Panc1 (cell line): ENCODE measurements around the gene SLC4A7. TPM values are rescaled to one million over a fixed set of nuclear protein-coding genes. Genes with fewer than 3 reads are reported as not detected.

Experiments used
- ATAC-seq: fragments of 200-7000 bp; cut with Tn5 transposase; 2 replicates; pipeline ENCODE4 v1.9.1; 2020; ENCODE audit warnings: mild to moderate bottlenecking, moderate library complexity
- BruUV-seq: library from RNA; stranded (reverse); fragments of 400-500 nt; replicated peaks from 2 replicates; lab custom pipeline; 2021; lab: Mats Ljungman, UMichigan
- CTCF ChIA-PET: fragments of 300-600 bp; sonication (Branson Sonifier 250); formaldehyde crosslinking; loops from one replicate; lab custom pipeline; 2022; ENCODE audit warnings: antibody characterized with exemption; lab: Charles Lee
- POLR2A ChIA-PET: fragments of 300-600 bp; sonication (Branson Sonifier 250); formaldehyde crosslinking; loops from one replicate; lab custom pipeline; 2022; ENCODE audit warnings: antibody characterized with exemption; lab: Charles Lee
- DNase-seq: peaks from one replicate; pipeline ENCODE4 v3.0.0-alpha.2; 2010; ENCODE audit warnings: low read depth, low spot score
- H3K27ac ChIP-seq: 2 replicates; pipeline ENCODE4 v1.5.1; 2011; ENCODE audit warnings: mild to moderate bottlenecking, low read length, inconsistent platforms
- H3K27me3 ChIP-seq: fragments of 200-500 bp; sonication (Bioruptor generic); 2 replicates; pipeline ENCODE4 v1.6.0; 2014; ENCODE audit warnings: low read length, inconsistent platforms; ENCODE audit not compliant: control insufficient read depth, insufficient read depth
- H3K36me3 ChIP-seq: fragments of 200-500 bp; sonication (Bioruptor generic); 2 replicates; pipeline ENCODE4 v1.5.1; 2014; ENCODE audit warnings: inconsistent platforms, mild to moderate bottlenecking, low read length, moderate library complexity; ENCODE audit not compliant: control insufficient read depth, insufficient read depth
- H3K4me1 ChIP-seq: 2 replicates; pipeline ENCODE4 v1.5.1; 2011; ENCODE audit warnings: inconsistent platforms, mild to moderate bottlenecking, low read length, moderate library complexity; ENCODE audit not compliant: control insufficient read depth, insufficient read depth
- H3K4me3 ChIP-seq, 2 experiments: 2 replicates each; pipeline ENCODE4 v1.5.1; 2011 to 2012; ENCODE audit warnings: low read depth in 2 of 2, low read length in 2 of 2, mild to moderate bottlenecking in 2 of 2, inconsistent platforms in 1 of 2, moderate library complexity in 1 of 2
- H3K9me3 ChIP-seq: fragments of 200-500 bp; sonication (Bioruptor generic); 2 replicates; pipeline ENCODE4 v1.5.1; 2014; ENCODE audit warnings: low read depth, mild to moderate bottlenecking, inconsistent platforms, low read length, moderate library complexity; ENCODE audit not compliant: control insufficient read depth, insufficient read depth
- POLR2AphosphoS5 ChIP-seq: IDR thresholded peaks from 2 replicates; pipeline ENCODE4 v1.6.1; 2012; ENCODE audit warnings: mild to moderate bottlenecking, low read depth, low read length, moderate library complexity
- SIN3A ChIP-seq: IDR thresholded peaks from 2 replicates; pipeline ENCODE4 v1.6.1; 2012; ENCODE audit warnings: low read depth, mild to moderate bottlenecking, low read length, moderate library complexity, borderline replicate concordance; ENCODE audit not compliant: insufficient read depth
- TCF7L2 ChIP-seq: IDR thresholded peaks from 2 replicates; pipeline ENCODE4 v1.6.1; 2011; ENCODE audit warnings: mild to moderate bottlenecking, low read depth, low read length, inconsistent platforms
- in situ Hi-C: cut with HindIII; loops from 2 replicates; pipeline ENCODE4 v1.10.0; 2016; ENCODE audit warnings: low sequenced_read_pairs, low pct_unique_long_range_greater_than_20kb
- intact Hi-C: fragments of 100-400 bp; cut with micrococcal nuclease; formaldehyde crosslinking; loops from one replicate; pipeline ENCODE4 v1.10.0; 2022; ENCODE audit not compliant: unreplicated experiment
- total RNA-seq: library from RNA; stranded (reverse); gene quantifications from one replicate; pipeline ENCODE4 v1.2.1, GENCODE V29; 2021; ENCODE audit not compliant: unreplicated experiment
- TF ChIP-seq, protein P1 (sequence below), 2 experiments: IDR thresholded peaks; 2 replicates each; pipeline ENCODE4 v1.6.1; 2011 to 2012; ENCODE audit warnings: low read depth in 2 of 2, control low read depth in 1 of 2, low read length in 1 of 2, mild to moderate bottlenecking in 1 of 2, moderate library complexity in 1 of 2; ENCODE audit not compliant: insufficient read depth in 1 of 2
- TF ChIP-seq, protein P2 (sequence below): fragments of 450-650 bp; IDR thresholded peaks from 2 replicates; pipeline ENCODE4 v1.5.1; 2017; ENCODE audit warnings: mild to moderate bottlenecking

The SLC4A7 gene
- total RNA-seq, 1 experiment from 2014 or later, result 99.4 TPM

DNA sequence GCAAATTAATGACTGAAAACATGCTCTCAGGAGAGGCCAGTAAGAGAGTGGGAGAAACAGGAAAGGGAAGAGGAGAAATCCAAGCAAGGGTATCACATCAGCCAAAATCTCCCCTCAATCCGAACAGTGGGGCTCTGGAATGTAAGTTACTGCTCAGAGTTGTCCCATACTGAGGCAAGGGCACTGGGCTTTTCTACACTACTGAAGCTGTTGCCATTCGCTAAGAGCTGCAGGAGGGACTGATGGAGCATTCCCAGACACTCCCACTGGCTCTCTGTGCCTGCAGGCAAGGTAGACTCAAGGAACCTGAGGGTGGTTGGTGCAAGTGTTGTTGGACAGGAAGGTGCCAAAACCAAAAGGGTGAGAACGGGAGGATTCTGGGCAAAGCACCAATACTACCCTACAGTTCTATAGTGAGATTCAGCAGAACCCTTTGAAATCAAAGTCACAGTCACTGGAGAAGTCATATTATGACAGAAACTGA, 161.1 kb downstream of the SLC4A7 start:
- intact Hi-C loops, result no loop called here
- Histone ChIP-seq H3K9me3 (no peaks in the 10 kb centered on the region), H3K27ac (no peak overlapping the region), H3K27me3 (no peaks in the 10 kb centered on the region), H3K4me1 (no peaks in the 10 kb centered on the region; the same call in 1 of the 2 replicates), H3K4me3 (no peak overlapping the region), H3K36me3 (no peaks in the 10 kb centered on the region)
- TF ChIP-seq TCF7L2 (no peak), POLR2AphosphoS5 (no peak), SIN3A (no peak)
- TF ChIP-seq, protein P1, sequence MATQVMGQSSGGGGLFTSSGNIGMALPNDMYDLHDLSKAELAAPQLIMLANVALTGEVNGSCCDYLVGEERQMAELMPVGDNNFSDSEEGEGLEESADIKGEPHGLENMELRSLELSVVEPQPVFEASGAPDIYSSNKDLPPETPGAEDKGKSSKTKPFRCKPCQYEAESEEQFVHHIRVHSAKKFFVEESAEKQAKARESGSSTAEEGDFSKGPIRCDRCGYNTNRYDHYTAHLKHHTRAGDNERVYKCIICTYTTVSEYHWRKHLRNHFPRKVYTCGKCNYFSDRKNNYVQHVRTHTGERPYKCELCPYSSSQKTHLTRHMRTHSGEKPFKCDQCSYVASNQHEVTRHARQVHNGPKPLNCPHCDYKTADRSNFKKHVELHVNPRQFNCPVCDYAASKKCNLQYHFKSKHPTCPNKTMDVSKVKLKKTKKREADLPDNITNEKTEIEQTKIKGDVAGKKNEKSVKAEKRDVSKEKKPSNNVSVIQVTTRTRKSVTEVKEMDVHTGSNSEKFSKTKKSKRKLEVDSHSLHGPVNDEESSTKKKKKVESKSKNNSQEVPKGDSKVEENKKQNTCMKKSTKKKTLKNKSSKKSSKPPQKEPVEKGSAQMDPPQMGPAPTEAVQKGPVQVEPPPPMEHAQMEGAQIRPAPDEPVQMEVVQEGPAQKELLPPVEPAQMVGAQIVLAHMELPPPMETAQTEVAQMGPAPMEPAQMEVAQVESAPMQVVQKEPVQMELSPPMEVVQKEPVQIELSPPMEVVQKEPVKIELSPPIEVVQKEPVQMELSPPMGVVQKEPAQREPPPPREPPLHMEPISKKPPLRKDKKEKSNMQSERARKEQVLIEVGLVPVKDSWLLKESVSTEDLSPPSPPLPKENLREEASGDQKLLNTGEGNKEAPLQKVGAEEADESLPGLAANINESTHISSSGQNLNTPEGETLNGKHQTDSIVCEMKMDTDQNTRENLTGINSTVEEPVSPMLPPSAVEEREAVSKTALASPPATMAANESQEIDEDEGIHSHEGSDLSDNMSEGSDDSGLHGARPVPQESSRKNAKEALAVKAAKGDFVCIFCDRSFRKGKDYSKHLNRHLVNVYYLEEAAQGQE (IDR thresholded peaks at IDR 0.05; ENCODE audit: insufficient read depth in 1 of 2, low read depth in 2 of 2, low read length in 1 of 2), result no peak
- TF ChIP-seq, protein P2, sequence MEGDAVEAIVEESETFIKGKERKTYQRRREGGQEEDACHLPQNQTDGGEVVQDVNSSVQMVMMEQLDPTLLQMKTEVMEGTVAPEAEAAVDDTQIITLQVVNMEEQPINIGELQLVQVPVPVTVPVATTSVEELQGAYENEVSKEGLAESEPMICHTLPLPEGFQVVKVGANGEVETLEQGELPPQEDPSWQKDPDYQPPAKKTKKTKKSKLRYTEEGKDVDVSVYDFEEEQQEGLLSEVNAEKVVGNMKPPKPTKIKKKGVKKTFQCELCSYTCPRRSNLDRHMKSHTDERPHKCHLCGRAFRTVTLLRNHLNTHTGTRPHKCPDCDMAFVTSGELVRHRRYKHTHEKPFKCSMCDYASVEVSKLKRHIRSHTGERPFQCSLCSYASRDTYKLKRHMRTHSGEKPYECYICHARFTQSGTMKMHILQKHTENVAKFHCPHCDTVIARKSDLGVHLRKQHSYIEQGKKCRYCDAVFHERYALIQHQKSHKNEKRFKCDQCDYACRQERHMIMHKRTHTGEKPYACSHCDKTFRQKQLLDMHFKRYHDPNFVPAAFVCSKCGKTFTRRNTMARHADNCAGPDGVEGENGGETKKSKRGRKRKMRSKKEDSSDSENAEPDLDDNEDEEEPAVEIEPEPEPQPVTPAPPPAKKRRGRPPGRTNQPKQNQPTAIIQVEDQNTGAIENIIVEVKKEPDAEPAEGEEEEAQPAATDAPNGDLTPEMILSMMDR, result no peak
- DNase-seq, result no peak
- POLR2A ChIA-PET, result no interaction called here
- ATAC-seq, result no peak
- in situ Hi-C loops, result no loop called here
- no TSS peak for BruUV-seq
- CTCF ChIA-PET, result no interaction called here

Other genes with a start within 250 kb of the SLC4A7 start
- 5.7 TPM for gene NEK10, start 115.0 kb downstream of the SLC4A7 start, total RNA-seq
- gene EOMES, start 237.9 kb upstream of the SLC4A7 start, total RNA-seq, result 2.5 TPM